Epithelial cell of esophagus (primary cell): ENCODE results near the gene MAP4K2.

Experiments used
- DNase-seq: peaks from one replicate; pipeline ENCODE4 v3.0.0; 2010; ENCODE audit warnings: low read depth
- H3K4me3 ChIP-seq: 2 replicates; pipeline ENCODE4 v1.5.1; 2011; ENCODE audit warnings: mild to moderate bottlenecking, low read length, control low read depth
- CTCF ChIP-seq: IDR thresholded peaks from 2 replicates; pipeline ENCODE4 v1.5.1; 2011; ENCODE audit warnings: low read depth, mild to moderate bottlenecking, low read length, control low read depth, inconsistent platforms; ENCODE audit not compliant: insufficient read depth; ENCODE audit errors: missing control alignments

Gene MAP4K2

DNA sequence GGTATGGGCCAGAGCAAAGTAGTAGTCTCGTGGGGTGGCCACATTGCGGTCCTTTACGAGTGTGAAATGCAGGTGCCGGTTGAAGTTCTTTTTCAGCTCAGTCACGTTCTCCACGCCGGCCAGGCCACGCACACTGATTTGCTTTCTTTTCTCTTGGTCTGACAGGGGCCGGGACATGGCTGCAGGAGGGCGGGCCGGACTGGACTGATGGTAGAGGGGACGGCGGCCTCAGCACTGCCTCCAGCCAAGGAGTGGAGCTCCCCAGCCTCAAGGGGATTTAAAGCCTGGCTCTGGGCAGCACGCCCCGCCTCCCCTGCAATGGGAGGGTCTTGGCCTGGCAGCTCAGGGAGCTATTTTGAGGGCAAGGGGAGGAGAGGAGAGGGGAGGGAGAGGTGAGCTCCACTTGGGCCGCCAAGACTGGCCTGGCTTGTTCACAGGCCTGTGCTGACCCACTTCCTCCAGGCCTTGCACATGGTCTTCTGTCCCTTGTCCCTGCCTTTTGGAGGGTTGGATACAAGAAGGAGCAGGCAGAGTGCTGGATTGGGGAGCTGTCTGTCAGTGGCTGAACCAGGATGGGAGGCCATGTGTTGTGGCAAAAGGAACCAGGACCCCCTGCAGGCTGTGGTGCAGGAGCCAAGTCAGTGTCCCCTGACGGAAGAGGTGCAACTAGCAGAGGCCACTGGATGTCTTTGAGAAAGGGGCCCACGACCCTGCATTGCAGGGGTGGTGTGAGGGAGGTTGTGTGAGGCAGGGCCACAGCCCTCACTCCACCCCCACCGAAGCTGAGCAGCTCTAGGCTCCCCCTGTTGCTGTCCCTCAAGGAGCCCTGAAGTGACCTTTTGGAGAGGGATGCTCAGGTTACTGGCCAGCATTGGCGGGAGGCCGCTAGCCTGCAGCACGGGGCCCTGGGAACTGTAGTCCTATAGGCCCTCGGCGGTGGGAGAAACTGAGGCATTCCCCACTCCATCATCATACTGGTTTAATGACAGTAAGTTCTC lies 43.0 kb downstream of the MAP4K2 start, which contains the start of gene PYGM:
Gene PYGM (minus strand): TSS at position 253 of the 998 bp plus-strand sequence. CDS start 76 bp downstream, at position 177.
- no peak within 1 kb of the TSS for H3K4me3 ChIP-seq
- DNase-seq = no peak
- no peak for TF ChIP-seq CTCF

DNA sequence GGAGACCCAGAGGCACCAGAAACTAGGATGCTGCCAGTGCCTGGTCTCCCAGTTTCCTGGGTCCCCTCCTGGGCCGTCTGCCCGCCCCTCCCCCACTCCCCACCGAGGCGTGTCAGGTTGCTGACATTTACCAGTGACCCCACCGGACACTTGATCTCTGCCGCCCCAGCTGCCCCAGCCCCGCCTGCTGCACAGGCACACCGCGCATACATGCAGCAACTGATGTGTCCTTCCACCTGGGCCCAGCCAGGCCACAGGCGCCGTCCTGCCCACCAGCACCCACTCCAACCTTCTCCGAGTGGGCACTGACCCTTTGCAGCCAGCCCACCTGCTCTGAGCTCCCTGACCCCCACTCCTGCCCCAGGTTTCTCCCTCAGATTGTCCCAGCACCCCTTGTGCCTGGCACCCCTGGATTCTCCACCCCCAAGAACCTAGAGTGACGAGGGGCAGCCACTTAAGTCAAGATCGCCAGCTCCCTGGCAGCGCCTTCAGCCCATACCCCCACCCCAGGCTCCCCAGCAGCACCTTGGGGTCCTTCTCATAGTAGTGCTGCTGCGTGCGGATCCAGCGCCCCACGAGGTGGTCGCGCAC lies 43.8 kb downstream of the MAP4K2 start:
- no peak for TF ChIP-seq CTCF
- no peak overlapping the region for H3K4me3 ChIP-seq
- no peak for DNase-seq

- TF ChIP-seq CTCF = no peak
- H3K4me3 ChIP-seq = no peak overlapping the region
- DNase-seq = no peak
Observed at GRCh38 chr11:64758330-64759079, 44.5 kb downstream of the MAP4K2 start.

DNA sequence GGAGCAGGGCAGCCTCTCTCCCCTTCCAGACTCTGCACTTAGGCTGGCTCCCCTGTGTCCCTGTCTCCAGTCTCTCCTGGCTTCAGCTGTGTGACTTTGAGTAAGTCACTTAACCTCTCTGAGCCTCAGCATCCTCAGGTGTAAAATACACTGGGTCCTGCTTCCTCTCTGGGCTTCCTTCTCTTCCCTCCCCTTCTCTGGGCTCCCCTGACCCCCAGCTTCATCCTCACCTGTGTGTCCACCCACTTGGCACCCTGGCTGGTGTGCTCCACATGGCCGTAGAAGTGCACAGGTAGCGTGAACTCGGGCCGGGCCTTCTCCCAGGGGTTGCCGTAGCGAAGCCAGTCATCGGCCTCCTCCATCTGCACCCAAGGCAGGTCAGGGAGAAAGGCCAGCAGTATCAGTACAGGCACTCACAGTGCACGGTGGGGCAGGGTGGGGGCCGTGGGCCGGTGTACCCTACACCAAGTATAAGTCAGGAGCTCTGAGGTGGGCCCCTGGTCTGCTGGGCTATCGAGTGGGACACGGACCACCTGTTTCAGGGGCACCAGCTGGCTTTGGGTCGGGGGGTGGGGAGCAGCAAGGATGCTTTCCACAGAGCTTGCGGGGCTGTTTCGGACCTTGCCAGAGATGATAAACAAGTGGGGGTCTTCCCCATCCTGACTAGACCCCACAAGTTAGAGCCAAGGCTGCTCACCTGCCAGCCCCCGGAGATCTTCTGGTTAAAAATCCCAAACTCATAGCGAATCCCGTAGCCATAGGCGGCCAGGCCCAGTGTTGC lies 45.3 kb downstream of the MAP4K2 start:
- no peak overlapping the region for H3K4me3 ChIP-seq
- no peak for TF ChIP-seq CTCF
- no peak for DNase-seq

- DNase-seq = no peak
- TF ChIP-seq CTCF = no peak
- H3K4me3 ChIP-seq = no peak overlapping the region
Observed at GRCh38 chr11:64755681-64756361, 47.2 kb downstream of the MAP4K2 start.
